Measurements from ENCODE around the gene ASIC4. TPM values are rescaled to one million over a fixed set of nuclear protein-coding genes. Genes with fewer than 3 reads are reported as not detected.
A peak's percentile ranks its signal among the peaks of the same experiment; 100 is the strongest.

Gene ASIC4
- polyA plus RNA-seq, 6 donors from 2014 or later: not detected

- H3K4me3 Mint-ChIP-seq: no peak overlapping the region
- DNase-seq: no peak
- no peaks in the 10 kb centered on the region for H3K4me1 Mint-ChIP-seq
- H3K9me3 Mint-ChIP-seq: no peaks in the 10 kb centered on the region
- no peak for ATAC-seq (ENCODE audit: low read depth in 2 of 2)
- H3K36me3 Mint-ChIP-seq: no peaks in the 10 kb centered on the region
- H3K27me3 Mint-ChIP-seq: peaks cover 18 to 73% (median 58%) of the 10 kb centered on the region in 3 donors
- no peak overlapping the region for H3K27ac Mint-ChIP-seq
Observed at GRCh38 chr2:219561179-219562048, 47.1 kb downstream of the ASIC4 start.

DNA sequence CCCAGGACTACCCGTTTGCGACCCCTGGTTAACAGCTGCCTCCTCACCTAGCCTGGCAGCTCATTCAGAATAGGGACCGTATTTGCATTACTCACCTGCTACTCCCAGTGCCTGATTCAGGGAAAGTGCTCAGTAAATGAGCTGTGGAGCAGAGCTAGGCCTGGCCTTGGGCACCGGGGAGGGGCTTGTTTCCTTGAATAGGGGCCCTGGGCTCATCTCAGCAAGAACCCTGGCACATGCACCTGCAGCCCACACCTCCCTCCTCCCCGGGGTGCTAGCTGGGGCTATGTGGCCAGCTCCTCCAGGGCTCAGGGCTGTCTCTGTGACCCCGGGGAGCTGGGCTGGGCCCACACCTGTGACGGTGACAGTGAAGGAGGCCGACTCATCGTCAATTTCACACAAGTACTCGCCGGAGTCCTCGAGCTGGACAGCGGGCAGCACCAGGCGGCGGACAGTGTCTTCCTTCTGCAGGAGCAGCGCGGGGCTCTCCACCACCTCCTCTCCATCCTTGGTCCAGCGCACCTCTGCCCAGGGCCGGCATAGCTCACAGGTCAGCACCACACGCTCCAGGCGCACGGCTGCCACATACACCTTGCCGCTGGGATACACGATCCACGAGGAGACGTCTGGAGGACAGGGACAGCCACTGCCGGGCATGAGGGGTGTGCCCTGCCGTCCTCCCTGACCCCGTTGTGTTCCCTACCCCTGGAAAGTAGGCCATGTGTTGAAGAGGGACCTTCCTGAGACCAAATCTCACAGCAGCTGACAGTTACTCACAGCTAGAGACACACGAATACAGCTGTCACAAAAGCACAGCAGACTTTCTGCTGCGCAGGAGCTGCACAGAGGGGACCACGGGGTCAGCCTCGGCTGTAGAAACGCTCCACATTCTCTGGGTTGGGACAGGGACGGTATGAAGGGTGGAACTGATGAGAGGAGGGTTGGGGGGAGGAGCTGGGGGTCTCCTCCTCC lies 48.1 kb downstream of the ASIC4 start:
- Mint-ChIP-seq H3K4me1 (no peaks in the 10 kb centered on the region), H3K27me3 (peaks cover 18 to 75% (median 57%) of the 10 kb centered on the region in 3 donors), H3K36me3 (no peaks in the 10 kb centered on the region), H3K9me3 (peaks cover 0 to 2% (median 0%) of the 10 kb centered on the region in 7 donors), H3K4me3 (peak overlapping the region in 1 of 8 donors; percentile 74), H3K27ac (peak overlapping the region in 1 of 6 donors; percentile 63)
- ATAC-seq (ENCODE audit: low read depth in 2 of 2) (no peak), DNase-seq (no peak)

DNA sequence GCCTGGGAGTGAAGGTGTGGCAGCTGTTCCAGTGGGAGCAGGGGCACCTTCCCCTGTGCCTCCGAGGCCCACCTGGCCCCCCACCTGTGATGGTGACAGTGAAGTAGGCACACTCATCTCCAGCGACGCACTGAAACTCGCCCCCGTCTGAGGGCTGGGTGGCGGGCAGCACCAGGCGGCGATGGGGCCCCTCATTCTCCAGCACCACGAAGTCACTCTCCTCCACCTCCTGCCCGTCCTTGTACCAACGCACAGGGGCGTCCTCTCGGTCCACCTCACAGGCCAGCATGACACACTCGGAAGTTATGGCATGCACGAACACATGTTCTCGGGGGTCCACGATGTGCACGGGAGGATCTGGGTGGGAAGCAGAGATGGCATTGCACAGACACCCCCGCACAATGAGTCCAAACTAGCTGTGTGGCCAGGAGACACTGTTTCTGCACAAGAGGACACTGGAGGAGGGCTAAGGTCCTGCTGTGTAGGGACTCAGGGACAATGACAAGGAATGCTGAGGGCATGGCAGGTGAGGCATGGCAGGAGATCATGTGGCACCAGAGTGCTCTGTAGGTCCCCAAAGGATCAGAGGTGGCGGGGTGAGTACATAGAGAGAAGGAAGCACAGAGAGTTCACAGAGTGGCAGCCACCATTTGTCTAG lies 49.1 kb downstream of the ASIC4 start:
- Mint-ChIP-seq H3K27ac (no peak overlapping the region), H3K4me3 (no peak overlapping the region), H3K4me1 (no peaks in the 10 kb centered on the region), H3K36me3 (no peaks in the 10 kb centered on the region), H3K27me3 (peaks cover 18 to 84% (median 60%) of the 10 kb centered on the region in 3 donors), H3K9me3 (peaks cover 0 to 2% (median 0%) of the 10 kb centered on the region in 7 donors)
- ATAC-seq (ENCODE audit: low read depth in 2 of 2): no peak
- DNase-seq: no peak

DNA sequence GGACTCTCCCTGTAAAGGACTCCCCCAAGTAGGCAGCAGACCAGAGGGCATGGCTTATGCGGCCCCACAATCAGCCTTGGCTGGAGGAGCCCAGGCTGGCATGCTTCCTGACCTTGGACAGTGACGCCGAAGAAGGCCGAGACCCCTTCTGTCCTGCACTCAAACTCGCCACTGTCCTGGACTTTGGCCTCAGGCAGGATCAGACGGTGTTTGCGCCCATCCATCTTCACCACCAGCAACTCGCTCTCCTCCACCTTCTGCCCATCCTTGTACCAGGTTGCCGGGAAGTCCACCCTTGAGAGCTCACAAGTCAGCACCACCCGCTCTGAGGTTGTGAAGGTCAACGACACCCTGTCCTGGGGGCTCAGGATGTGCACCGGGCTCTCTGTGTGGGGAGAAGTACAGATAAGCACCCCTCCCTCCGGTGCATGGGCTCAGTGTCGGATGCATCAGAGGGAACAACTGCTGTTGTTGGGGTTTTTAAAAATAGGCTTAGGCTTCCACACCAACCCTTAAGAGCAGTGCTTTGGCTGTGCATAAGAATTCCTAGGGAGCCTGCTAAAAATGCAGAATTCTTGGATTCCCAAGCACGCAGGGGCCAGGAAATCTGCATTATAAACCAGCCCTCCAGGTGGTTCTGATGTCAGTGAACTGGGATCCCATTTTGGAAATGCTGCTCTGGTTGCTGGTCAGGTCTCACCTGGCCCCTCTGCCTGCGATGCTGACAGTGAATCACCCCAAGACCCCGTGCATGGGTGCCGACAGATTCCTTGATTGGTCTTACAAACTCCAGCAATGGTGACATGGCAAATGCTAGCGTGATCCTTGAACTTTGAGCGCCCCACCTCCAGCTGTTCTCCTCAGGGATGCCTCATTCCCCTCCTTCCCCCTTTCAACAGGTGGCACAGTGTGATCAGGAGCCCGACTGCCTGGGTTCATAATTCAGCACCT lies 51.1 kb downstream of the ASIC4 start:
- Mint-ChIP-seq H3K4me1 (peaks cover 0 to 4% (median 0%) of the 10 kb centered on the region in 3 donors), H3K27ac (peak overlapping the region in 1 of 6 donors; percentile 31), H3K36me3 (no peaks in the 10 kb centered on the region), H3K27me3 (peaks cover 21 to 82% (median 66%) of the 10 kb centered on the region in 3 donors), H3K4me3 (no peak overlapping the region), H3K9me3 (peaks cover 0 to 2% (median 0%) of the 10 kb centered on the region in 7 donors)
- DNase-seq (no peak), ATAC-seq (ENCODE audit: low read depth in 2 of 2) (no peak)

- H3K9me3 Mint-ChIP-seq: peaks cover 0 to 2% (median 0%) of the 10 kb centered on the region in 7 donors
- peak overlapping the region in 1 of 6 donors; percentile 89 for H3K27ac Mint-ChIP-seq
- DNase-seq (no peak), ATAC-seq (ENCODE audit: low read depth in 2 of 2) (no peak)
- peaks cover 21 to 73% (median 63%) of the 10 kb centered on the region in 3 donors for H3K27me3 Mint-ChIP-seq
- peaks cover under 1 to 4% (median 2%) of the 10 kb centered on the region in 3 donors for H3K4me1 Mint-ChIP-seq
- peak overlapping the region in 1 of 8 donors; percentile 80 for H3K4me3 Mint-ChIP-seq
- no peaks in the 10 kb centered on the region for H3K36me3 Mint-ChIP-seq
Observed at GRCh38 chr2:219566640-219567039, 52.4 kb downstream of the ASIC4 start.

DNA sequence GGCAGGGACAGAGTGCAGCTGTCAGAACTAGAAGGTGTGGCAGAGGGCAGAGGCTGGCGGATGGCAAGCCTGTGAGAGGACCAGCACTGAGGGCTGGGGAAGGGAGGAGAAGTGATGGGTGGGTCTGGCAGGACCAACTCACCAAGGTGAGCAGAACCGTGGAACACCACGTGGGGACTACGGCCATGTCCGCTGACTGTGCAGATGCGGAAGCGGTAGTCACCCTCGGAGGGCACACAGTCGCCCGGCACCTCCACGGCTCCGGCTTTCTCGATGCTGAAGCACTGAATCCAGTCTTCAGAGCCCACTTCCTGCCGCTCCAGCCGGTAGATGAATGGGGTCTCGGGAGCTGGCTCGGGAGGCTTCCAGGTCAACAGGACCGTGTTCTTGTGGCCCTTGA lies 52.8 kb downstream of the ASIC4 start:
- Mint-ChIP-seq H3K4me1 (peaks cover 5 to 7% (median 7%) of the 10 kb centered on the region in 3 donors), H3K27me3 (peaks cover 26 to 73% (median 68%) of the 10 kb centered on the region in 3 donors)
- ATAC-seq (ENCODE audit: low read depth in 2 of 2): no peak

DNA sequence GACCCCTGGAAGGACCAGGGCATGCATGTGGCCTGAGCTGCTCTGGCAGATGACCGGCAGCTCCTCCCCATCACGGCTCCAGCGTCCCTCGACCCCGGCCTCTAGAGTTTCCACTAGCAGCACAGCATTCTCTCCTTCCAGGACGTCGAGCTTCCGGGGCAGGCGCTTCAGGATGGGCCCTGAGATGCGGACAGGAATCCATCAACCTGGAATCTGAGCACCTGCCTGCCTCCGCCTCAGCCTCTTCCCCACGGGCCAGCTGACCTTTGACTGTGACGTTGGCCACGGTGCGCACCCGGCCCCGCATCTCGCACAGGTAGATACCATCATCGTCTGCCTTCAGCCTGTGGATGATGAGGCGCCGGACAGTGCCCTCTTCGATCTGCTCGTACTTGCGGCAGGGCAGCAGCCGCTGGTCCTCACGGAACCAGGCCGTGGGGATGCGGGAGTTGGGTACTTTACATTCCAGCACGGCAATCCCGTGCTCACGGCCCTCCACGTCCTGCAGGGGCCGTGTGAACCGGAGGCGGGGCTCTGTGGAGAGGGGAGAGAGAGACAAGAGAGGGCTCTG lies 53.6 kb downstream of the ASIC4 start:
- Mint-ChIP-seq H3K4me1 (peaks cover 5 to 7% (median 7%) of the 10 kb centered on the region in 3 donors), H3K27ac (no peak overlapping the region), H3K27me3 (peaks cover 29 to 74% (median 73%) of the 10 kb centered on the region in 3 donors), H3K36me3 (no peaks in the 10 kb centered on the region), H3K9me3 (peaks cover 0 to 2% (median 0%) of the 10 kb centered on the region in 7 donors), H3K4me3 (no peak overlapping the region)
- ATAC-seq (ENCODE audit: low read depth in 2 of 2): no peak
- no peak for DNase-seq

More for the DNA sequence above, 52.8 kb downstream of the ASIC4 start:
- Mint-ChIP-seq H3K9me3 (peaks cover 0 to 2% (median 0%) of the 10 kb centered on the region in 7 donors), H3K27ac (peak overlapping the region in 1 of 6 donors; percentile 89), H3K36me3 (no peaks in the 10 kb centered on the region), H3K4me3 (peak overlapping the region in 1 of 8 donors; percentile 80)
- DNase-seq: no peak

DNA sequence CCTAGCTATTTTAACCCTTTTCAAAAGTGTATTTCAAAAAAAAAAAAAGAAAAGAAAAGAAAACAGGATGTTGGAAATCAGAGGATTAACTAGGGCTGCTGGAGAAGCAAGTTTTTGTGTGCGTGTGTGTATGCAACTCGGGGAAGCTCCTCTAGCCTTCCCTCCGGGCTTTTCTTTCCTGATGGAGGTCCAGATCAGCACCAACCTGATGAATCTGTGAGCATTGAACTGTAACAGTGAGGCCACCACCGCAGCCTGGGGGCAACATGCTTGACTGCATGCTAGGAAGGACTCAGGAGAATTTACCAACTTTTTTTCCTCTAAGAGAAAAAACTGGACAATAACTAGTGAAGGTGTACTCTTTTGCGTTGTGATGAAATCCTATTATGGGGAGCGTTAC lies 54.8 kb downstream of the ASIC4 start:
- Mint-ChIP-seq H3K4me3 (peak overlapping the region in 2 of 8 donors; percentile 30 to 66), H3K36me3 (no peaks in the 10 kb centered on the region), H3K27ac (no peak overlapping the region), H3K9me3 (peaks cover 0 to 2% (median 0%) of the 10 kb centered on the region in 7 donors), H3K4me1 (peaks cover 5 to 7% (median 7%) of the 10 kb centered on the region in 3 donors), H3K27me3 (peaks cover 32 to 72% (median 70%) of the 10 kb centered on the region in 3 donors)
- ATAC-seq (ENCODE audit: low read depth in 2 of 2): no peak
- DNase-seq: no peak

DNA sequence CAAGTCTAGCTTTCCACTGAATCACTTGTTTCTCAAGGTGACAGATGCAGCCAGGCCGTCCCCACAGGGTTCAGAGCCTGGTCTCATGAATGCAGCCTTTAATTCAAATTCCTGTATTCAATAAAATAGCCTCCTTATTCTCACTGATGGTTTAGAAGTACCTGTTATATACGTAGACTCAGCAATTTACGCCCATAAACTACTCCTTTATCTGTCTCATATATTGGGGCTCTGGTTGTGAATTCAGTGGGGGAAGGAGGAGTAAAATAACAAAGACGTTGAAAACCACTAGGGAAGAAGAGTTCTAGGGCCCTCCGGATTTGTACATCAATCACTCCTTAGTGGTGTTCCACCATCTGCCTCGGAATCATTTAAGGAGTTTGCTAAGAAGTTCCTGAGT lies 55.4 kb downstream of the ASIC4 start:
- Mint-ChIP-seq H3K4me1 (peaks cover 5 to 7% (median 7%) of the 10 kb centered on the region in 3 donors), H3K36me3 (no peaks in the 10 kb centered on the region), H3K9me3 (peaks cover 0 to 2% (median 0%) of the 10 kb centered on the region in 7 donors), H3K4me3 (peak overlapping the region in 5 of 8 donors; percentile 35 to 66 (median 64)), H3K27ac (peak overlapping the region in 1 of 6 donors; percentile 50), H3K27me3 (peaks cover 27 to 69% (median 65%) of the 10 kb centered on the region in 3 donors)
- DNase-seq: no peak
- ATAC-seq (ENCODE audit: low read depth in 2 of 2): no peak

- H3K36me3 Mint-ChIP-seq: no peaks in the 10 kb centered on the region
- DNase-seq: no peak
- peaks cover 0 to 2% (median 0%) of the 10 kb centered on the region in 7 donors for H3K9me3 Mint-ChIP-seq
- no peak overlapping the region for H3K27ac Mint-ChIP-seq
- H3K27me3 Mint-ChIP-seq: peaks cover 29 to 76% (median 70%) of the 10 kb centered on the region in 3 donors
- peaks cover 5 to 7% (median 7%) of the 10 kb centered on the region in 3 donors for H3K4me1 Mint-ChIP-seq
- ATAC-seq (ENCODE audit: low read depth in 2 of 2): peak in 1 of 2 donors; percentile 25
- H3K4me3 Mint-ChIP-seq: peak overlapping the region in 6 of 8 donors; percentile 44 to 82 (median 65)
Observed at GRCh38 chr2:219570194-219570923, 56.1 kb downstream of the ASIC4 start.

DNA sequence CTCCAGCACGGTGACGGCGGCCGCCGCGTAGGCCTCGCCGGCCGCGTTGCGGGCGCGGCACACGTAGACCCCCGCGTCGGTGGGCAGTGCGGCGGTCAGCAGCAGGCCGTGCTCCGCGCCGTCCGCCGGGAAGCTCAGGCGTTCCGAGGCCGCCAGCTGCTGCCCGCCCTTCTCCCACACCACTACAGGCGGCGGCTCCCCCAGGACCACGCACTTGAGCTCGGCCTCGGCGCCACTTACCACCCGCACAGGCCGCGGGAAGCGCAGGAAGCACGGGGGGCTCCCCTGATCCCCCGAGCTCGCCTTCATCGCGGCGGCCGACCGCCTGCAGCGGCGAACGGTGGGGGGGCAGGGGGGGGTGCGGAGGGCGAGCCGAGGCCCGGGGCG lies 56.6 kb downstream of the ASIC4 start:
- peaks cover 5 to 7% (median 7%) of the 10 kb centered on the region in 3 donors for H3K4me1 Mint-ChIP-seq
- H3K9me3 Mint-ChIP-seq: peaks cover 0 to 2% (median 0%) of the 10 kb centered on the region in 7 donors
- DNase-seq (no peak), ATAC-seq (ENCODE audit: low read depth in 2 of 2) (peak; percentile 10 to 20)
- H3K36me3 Mint-ChIP-seq: no peaks in the 10 kb centered on the region
- H3K4me3 Mint-ChIP-seq: peak overlapping the region in 1 of 8 donors; percentile 50
- peaks cover 32 to 78% (median 74%) of the 10 kb centered on the region in 3 donors for H3K27me3 Mint-ChIP-seq
- H3K27ac Mint-ChIP-seq: no peak overlapping the region
